Endothelial cell of umbilical vein (primary cell): Measurements from ENCODE around the gene NEMP2. TPM values are rescaled to one million over a fixed set of nuclear protein-coding genes. Genes with fewer than 3 reads are reported as not detected.

Experiments
- BruUV-seq: library from RNA; stranded (reverse); fragments of 400-500 nt; replicated peaks from 2 replicates; lab custom pipeline; 2021; lab: Mats Ljungman, UMichigan
- CTCF ChIA-PET: fragments of 300-600, 350-600 bp; sonication (Branson Sonifier 250); formaldehyde crosslinking; loops from one replicate; lab custom pipeline; 2021; ENCODE audit warnings: antibody characterized with exemption, inconsistent platforms; lab: Charles Lee
- POLR2A ChIA-PET: fragments of 300-600, 350-600 bp; sonication (Branson Sonifier 250); formaldehyde crosslinking; loops from one replicate; lab custom pipeline; 2021; ENCODE audit warnings: antibody characterized with exemption, inconsistent platforms; lab: Charles Lee
- DNase-seq: peaks from one replicate; pipeline ENCODE4 v3.0.0-alpha.2; 2011; ENCODE audit warnings: low read depth, low spot score
- FAIRE-seq: peaks from 2 replicates; lab custom pipeline; 2011; peaks lifted over from hg19 to GRCh38; lab: Jason Lieb, UNC
- H2AFZ ChIP-seq: 2 replicates; pipeline ENCODE4 v1.6.0; 2012; ENCODE audit warnings: low read depth, low read length, control low read depth, inconsistent platforms
- H3K27ac ChIP-seq: 2 replicates; pipeline ENCODE4 v1.5.1; 2011; ENCODE audit warnings: low read depth, mild to moderate bottlenecking, control low read depth, low read length, moderate library complexity; ENCODE audit not compliant: insufficient read depth
- H3K27me3 ChIP-seq, 2 experiments: 2 replicates each; pipeline versions ENCODE4 v1.6.0 to v1.6.1; 2011; ENCODE audit warnings: low read length in 2 of 2, mixed read lengths in 1 of 2; ENCODE audit not compliant: control insufficient read depth in 2 of 2, insufficient read depth in 2 of 2
- H3K36me3 ChIP-seq, 2 experiments: 2 replicates in 1 of 2; 3 replicates in 1 of 2; pipeline ENCODE4 v1.5.1; 2011; ENCODE audit warnings: low read length in 2 of 2, mild to moderate bottlenecking in 1 of 2, moderate library complexity in 1 of 2; ENCODE audit not compliant: control insufficient read depth in 2 of 2, insufficient read depth in 2 of 2; ENCODE audit errors: extremely low read depth in 1 of 2
- H3K4me1 ChIP-seq: 3 replicates; pipeline ENCODE4 v1.5.1; 2011; ENCODE audit warnings: mild to moderate bottlenecking, low read length; ENCODE audit not compliant: control insufficient read depth, insufficient read depth; ENCODE audit errors: extremely low read depth
- H3K4me2 ChIP-seq: 2 replicates; pipeline ENCODE4 v1.6.1; 2011; ENCODE audit warnings: low read length, control low read depth, mixed read lengths; ENCODE audit not compliant: insufficient read depth
- H3K4me3 ChIP-seq, 3 experiments: fragments of 200-600 bp in 1 of 3; sonication (generic), shearing (Covaris generic) in 1 of 3; replicated peaks in 1 of 3; 2 replicates each; pipeline ENCODE4 v1.5.1; 2011 to 2016; ENCODE audit warnings: control low read depth in 3 of 3, low read length in 3 of 3, mild to moderate bottlenecking in 2 of 3, inconsistent platforms in 1 of 3, low read depth in 1 of 3, moderate library complexity in 1 of 3; ENCODE audit not compliant: insufficient read depth in 1 of 3
- H3K79me2 ChIP-seq: 2 replicates; pipeline ENCODE4 v1.6.0; 2012; ENCODE audit warnings: low read length, inconsistent platforms; ENCODE audit not compliant: control insufficient read depth, insufficient read depth
- H3K9ac ChIP-seq: replicated peaks from 2 replicates; pipeline ENCODE3; 2011; ENCODE audit warnings: low read length, control low read depth; ENCODE audit not compliant: insufficient read depth; ENCODE audit errors: extremely low read depth
- H3K9me1 ChIP-seq: replicated peaks from 3 replicates; pipeline ENCODE4 v1.6.0; 2011; ENCODE audit warnings: mild to moderate bottlenecking, low read length; ENCODE audit not compliant: control insufficient read depth, insufficient read depth; ENCODE audit errors: extremely low read depth
- H3K9me3 ChIP-seq: replicated peaks from 2 replicates; pipeline ENCODE4 v1.5.1; 2012; ENCODE audit warnings: low read length, inconsistent platforms; ENCODE audit not compliant: control insufficient read depth, insufficient read depth
- H4K20me1 ChIP-seq: replicated peaks from 2 replicates; pipeline ENCODE3; 2011; ENCODE audit warnings: mild to moderate bottlenecking, low read length; ENCODE audit not compliant: control insufficient read depth, insufficient read depth; ENCODE audit errors: extremely low read depth
- EZH2 ChIP-seq: IDR thresholded peaks from 2 replicates; pipeline ENCODE4 v1.6.1; 2012; ENCODE audit warnings: borderline replicate concordance, low read depth, mild to moderate bottlenecking, moderate library complexity, low read length, inconsistent platforms; ENCODE audit not compliant: severe bottlenecking
- FOS ChIP-seq: IDR thresholded peaks from 2 replicates; pipeline ENCODE4 v1.6.1; 2011; ENCODE audit warnings: mild to moderate bottlenecking, low read length, moderate library complexity, borderline replicate concordance; ENCODE audit not compliant: insufficient read depth
- GATA2 ChIP-seq: IDR thresholded peaks from 2 replicates; pipeline ENCODE4 v1.7.0; 2011; ENCODE audit warnings: low read depth, mild to moderate bottlenecking, moderate library complexity, mixed read lengths, low read length; ENCODE audit not compliant: insufficient read length, insufficient read depth
- JUN ChIP-seq: IDR thresholded peaks from 2 replicates; pipeline ENCODE4 v1.6.1; 2011; ENCODE audit warnings: borderline replicate concordance, low read depth; ENCODE audit not compliant: insufficient read length, insufficient read depth
- MYC ChIP-seq: IDR thresholded peaks from one replicate; pipeline ENCODE4 v1.6.1; 2011; ENCODE audit warnings: mild to moderate bottlenecking, low read depth, low read length
- POLR2A ChIP-seq: IDR thresholded peaks from 2 replicates; pipeline ENCODE4 v1.6.1; 2012; ENCODE audit warnings: low read depth, mild to moderate bottlenecking, control low read depth, low read length
- POLR2AphosphoS5 ChIP-seq: IDR thresholded peaks from 2 replicates; pipeline ENCODE4 v1.6.1; 2012; ENCODE audit warnings: low read depth, mild to moderate bottlenecking, control low read depth, low read length, moderate library complexity; ENCODE audit not compliant: insufficient read depth
- dilution Hi-C: fragments of 300-500 bp; cut with MboI; formaldehyde crosslinking; loops from one replicate; pipeline ENCODE4 v1.15.0; 2019; ENCODE audit warnings: low sequenced_read_pairs; ENCODE audit not compliant: extremely low pct_ligation_motif_present
- intact Hi-C: fragments of 100-400 bp; cut with micrococcal nuclease; formaldehyde crosslinking; loops from one replicate; pipeline ENCODE4 v1.10.0; 2022
- polyA plus RNA-seq, 4 experiments: library from polyadenylated mRNA; depleted of rRNA in 3 of 4; stranded (reverse) in 3 of 4; unstranded in 1 of 4; fragments of >200 nt; gene quantifications; 2 replicates each; pipeline versions ENCODE4 v1.2.1 to v1.2.3, GENCODE V29; 2011 to 2012; ENCODE audit warnings: missing spikeins in 1 of 4
- total RNA-seq: library from RNA; stranded (reverse); gene quantifications from 2 replicates; pipeline ENCODE4 v1.2.3, GENCODE V29; 2021
- TF ChIP-seq, protein P1 (sequence below): IDR thresholded peaks from 2 replicates; pipeline ENCODE4 v1.6.1; 2011; ENCODE audit not compliant: insufficient read depth, insufficient read length
- TF ChIP-seq, protein P2 (sequence below), 2 donors: IDR thresholded peaks; 1 replicate in 1 of 2; 2 replicates in 1 of 2; pipeline ENCODE4 v1.5.1; 2011; ENCODE audit warnings: low read length in 2 of 2, mild to moderate bottlenecking in 2 of 2, moderate library complexity in 2 of 2, control low read depth in 1 of 2, inconsistent platforms in 1 of 2, low read depth in 1 of 2; ENCODE audit not compliant: insufficient read depth in 1 of 2; ENCODE audit errors: extremely low read depth in 1 of 2

NEMP2 gene
- total and polyA plus RNA-seq, 2 donors (not counting 3 experiments of a cell fraction or from before 2014, with no cell fraction given) = 3.1 to 8.4 TPM

DNA sequence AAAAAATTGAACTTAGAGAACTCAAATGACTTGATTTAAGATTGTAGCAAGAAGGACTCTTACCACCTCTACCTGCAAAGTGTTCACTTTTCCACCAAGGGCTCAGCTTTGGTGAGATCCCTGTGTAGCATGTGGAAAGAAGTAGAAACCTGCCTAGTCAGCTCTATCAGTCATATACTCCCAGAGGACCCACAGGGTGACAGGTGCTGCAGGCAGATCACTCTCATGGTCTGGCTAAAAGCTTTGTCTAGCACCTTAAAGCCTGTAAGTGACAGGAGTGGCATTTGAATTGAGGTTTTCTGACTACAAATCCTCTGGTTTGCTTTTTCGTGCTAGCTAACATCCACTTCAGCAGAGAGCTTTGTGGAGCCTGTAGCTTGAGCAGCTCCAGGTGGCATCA is 18.7 kb upstream of the NEMP2 start:
- intact Hi-C loops = no loop called here
- Histone ChIP-seq H4K20me1 (no peaks in the 10 kb centered on the region), H3K4me3 (no peak overlapping the region), H3K27ac (no peak overlapping the region), H3K4me1 (no peaks in the 10 kb centered on the region), H3K9me1 (no peaks in the 10 kb centered on the region), H2AFZ (no peak overlapping the region), H3K9me3 (no peaks in the 10 kb centered on the region), H3K36me3 (no peaks in the 10 kb centered on the region), H3K4me2 (no peak overlapping the region), H3K9ac (no peak overlapping the region), H3K79me2 (no peaks in the 10 kb centered on the region), H3K27me3 (no peaks in the 10 kb centered on the region)
- no peak for TF ChIP-seq POLR2A
- no peak for TF ChIP-seq GATA2
- TF ChIP-seq, protein P1, sequence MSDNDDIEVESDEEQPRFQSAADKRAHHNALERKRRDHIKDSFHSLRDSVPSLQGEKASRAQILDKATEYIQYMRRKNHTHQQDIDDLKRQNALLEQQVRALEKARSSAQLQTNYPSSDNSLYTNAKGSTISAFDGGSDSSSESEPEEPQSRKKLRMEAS = no peak
- no peak for TF ChIP-seq JUN
- TF ChIP-seq MYC = no peak
- no peak for TF ChIP-seq EZH2
- no peak for TF ChIP-seq FOS
- peak; percentile 46 for FAIRE-seq
- no TSS peak for BruUV-seq
- dilution Hi-C loops = no loop called here
- CTCF ChIA-PET = interaction anchor here (1.0 kb wide), 1 partner anchor 8 kb away, joined by 4 read pairs; no protein-coding TSS in a partner anchor
- no peak for DNase-seq
- POLR2A ChIA-PET = no interaction called here

DNA sequence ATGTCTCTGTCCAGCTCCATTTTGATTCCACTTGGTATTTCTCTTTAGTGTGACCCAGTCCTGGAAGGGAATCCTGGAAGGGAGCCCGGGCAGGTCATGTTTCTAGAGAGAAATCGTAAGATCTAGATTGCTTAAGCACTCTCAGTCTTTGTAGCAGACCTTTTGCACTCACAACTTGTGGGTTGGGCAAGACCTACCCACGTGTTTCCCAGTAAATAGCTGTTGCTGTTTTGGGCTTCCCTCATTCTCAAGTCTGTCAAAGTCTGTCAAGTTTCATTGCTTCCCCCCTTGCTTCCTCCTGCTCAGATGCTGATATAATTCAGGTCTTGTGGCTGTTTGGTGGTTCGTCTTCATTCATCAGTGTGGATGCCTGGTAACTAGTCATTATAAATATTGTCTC is 17.4 kb upstream of the NEMP2 start:
- no peak overlapping the region for H3K27ac ChIP-seq
- H3K9me1 ChIP-seq = no peaks in the 10 kb centered on the region
- no peak overlapping the region for H3K4me3 ChIP-seq
- dilution Hi-C loops (no loop called here), intact Hi-C loops (no loop called here)
- TF ChIP-seq FOS = no peak
- TF ChIP-seq EZH2 = no peak
- no peak for TF ChIP-seq POLR2AphosphoS5
- no peak for TF ChIP-seq JUN
- TF ChIP-seq MYC = no peak
- TF ChIP-seq, protein P1 = no peak
- TF ChIP-seq POLR2A = no peak
- TF ChIP-seq, protein P2, sequence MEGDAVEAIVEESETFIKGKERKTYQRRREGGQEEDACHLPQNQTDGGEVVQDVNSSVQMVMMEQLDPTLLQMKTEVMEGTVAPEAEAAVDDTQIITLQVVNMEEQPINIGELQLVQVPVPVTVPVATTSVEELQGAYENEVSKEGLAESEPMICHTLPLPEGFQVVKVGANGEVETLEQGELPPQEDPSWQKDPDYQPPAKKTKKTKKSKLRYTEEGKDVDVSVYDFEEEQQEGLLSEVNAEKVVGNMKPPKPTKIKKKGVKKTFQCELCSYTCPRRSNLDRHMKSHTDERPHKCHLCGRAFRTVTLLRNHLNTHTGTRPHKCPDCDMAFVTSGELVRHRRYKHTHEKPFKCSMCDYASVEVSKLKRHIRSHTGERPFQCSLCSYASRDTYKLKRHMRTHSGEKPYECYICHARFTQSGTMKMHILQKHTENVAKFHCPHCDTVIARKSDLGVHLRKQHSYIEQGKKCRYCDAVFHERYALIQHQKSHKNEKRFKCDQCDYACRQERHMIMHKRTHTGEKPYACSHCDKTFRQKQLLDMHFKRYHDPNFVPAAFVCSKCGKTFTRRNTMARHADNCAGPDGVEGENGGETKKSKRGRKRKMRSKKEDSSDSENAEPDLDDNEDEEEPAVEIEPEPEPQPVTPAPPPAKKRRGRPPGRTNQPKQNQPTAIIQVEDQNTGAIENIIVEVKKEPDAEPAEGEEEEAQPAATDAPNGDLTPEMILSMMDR (IDR thresholded peaks at IDR 0.05; ENCODE audit: extremely low read depth in 1 of 2, insufficient read depth in 1 of 2, low read depth in 1 of 2, low read length in 2 of 2) = no peak
- no peak for TF ChIP-seq GATA2
- POLR2A ChIA-PET = no interaction called here
- H3K9me3 ChIP-seq = no peaks in the 10 kb centered on the region
- no peaks in the 10 kb centered on the region for H3K4me1 ChIP-seq
- no peak for FAIRE-seq
- no peaks in the 10 kb centered on the region for H3K79me2 ChIP-seq
- H4K20me1 ChIP-seq = no peaks in the 10 kb centered on the region
- H3K36me3 ChIP-seq = no peaks in the 10 kb centered on the region
- no peak overlapping the region for H2AFZ ChIP-seq
- no peak overlapping the region for H3K4me2 ChIP-seq
- CTCF ChIA-PET = no interaction called here
- H3K9ac ChIP-seq = no peak overlapping the region
- no TSS peak for BruUV-seq
- no peaks in the 10 kb centered on the region for H3K27me3 ChIP-seq
- DNase-seq = no peak
